H9 (cell line): ENCODE data around the gene GSG1L. TPM values are rescaled to one million over a fixed set of nuclear protein-coding genes. Genes with fewer than 3 reads are reported as not detected.

ENCODE experiments used
- DNase-seq: peaks from one replicate; pipeline ENCODE4 v3.0.0-alpha.2; 2017
- H2AFZ ChIP-seq: one replicate; pipeline ENCODE4 v1.6.1; 2013; ENCODE audit warnings: mild to moderate bottlenecking, low read length, control low read depth, moderate library complexity
- H2AK5ac ChIP-seq: 2 replicates; pipeline ENCODE4 v1.6.1; 2013; ENCODE audit warnings: low read length, control low read depth, mixed read lengths; ENCODE audit not compliant: insufficient read length
- H2BK120ac ChIP-seq: one replicate; pipeline ENCODE4 v1.6.1; 2013; ENCODE audit warnings: low read depth, mild to moderate bottlenecking, low read length, control low read depth, inconsistent platforms; ENCODE audit not compliant: poor library complexity, severe bottlenecking
- H2BK12ac ChIP-seq: 2 replicates; pipeline ENCODE4 v1.6.1; 2013; ENCODE audit warnings: low read length, control low read depth, mixed read lengths, low read depth; ENCODE audit not compliant: insufficient read length
- H2BK15ac ChIP-seq: 2 replicates; pipeline ENCODE4 v1.6.1; 2013; ENCODE audit warnings: low read depth, low read length, control low read depth
- H2BK20ac ChIP-seq: one replicate; pipeline ENCODE4 v1.6.1; 2013; ENCODE audit warnings: low read depth, mild to moderate bottlenecking, low read length, control low read depth, inconsistent platforms; ENCODE audit not compliant: poor library complexity, severe bottlenecking
- H2BK5ac ChIP-seq: 2 replicates; pipeline ENCODE4 v1.6.1; 2013; ENCODE audit warnings: low read length, control low read depth, mixed read lengths; ENCODE audit not compliant: insufficient read length
- H3K14ac ChIP-seq: 2 replicates; pipeline ENCODE4 v1.6.1; 2013; ENCODE audit warnings: low read length, control low read depth; ENCODE audit not compliant: insufficient read depth
- H3K18ac ChIP-seq: 2 replicates; pipeline ENCODE4 v1.6.1; 2013; ENCODE audit warnings: low read depth, mild to moderate bottlenecking, mixed read lengths, low read length, control low read depth; ENCODE audit not compliant: insufficient read length
- H3K23ac ChIP-seq: 2 replicates; pipeline ENCODE4 v1.6.1; 2013; ENCODE audit warnings: low read length, control low read depth, mixed read lengths, low read depth; ENCODE audit not compliant: insufficient read length
- H3K23me2 ChIP-seq: 2 replicates; pipeline ENCODE4 v1.6.1; 2013; ENCODE audit warnings: low read depth, mild to moderate bottlenecking, mixed read lengths, low read length, control low read depth; ENCODE audit not compliant: insufficient read length, poor library complexity, severe bottlenecking
- H3K27ac ChIP-seq: 2 replicates; pipeline ENCODE4 v1.5.1; 2013; ENCODE audit warnings: low read length, control low read depth, mixed read lengths, low read depth; ENCODE audit not compliant: insufficient read length
- H3K27me3 ChIP-seq: 2 replicates; pipeline ENCODE4 v1.6.1; 2013; ENCODE audit warnings: low read length, control low read depth, inconsistent platforms; ENCODE audit not compliant: insufficient read depth
- H3K4ac ChIP-seq: 2 replicates; pipeline ENCODE4 v1.6.1; 2013; ENCODE audit warnings: low read depth, mild to moderate bottlenecking, control low read depth, inconsistent platforms, low read length, moderate library complexity
- H3K4me1 ChIP-seq: 2 replicates; pipeline ENCODE4 v1.6.1; 2013; ENCODE audit warnings: low read length, control low read depth, inconsistent platforms; ENCODE audit not compliant: insufficient read depth
- H3K4me2 ChIP-seq: 2 replicates; pipeline ENCODE4 v1.6.1; 2013; ENCODE audit warnings: low read length, control low read depth, mixed read lengths; ENCODE audit not compliant: insufficient read length, insufficient read depth
- H3K56ac ChIP-seq: 2 replicates; pipeline ENCODE4 v1.6.1; 2013; ENCODE audit warnings: low read depth, mild to moderate bottlenecking, mixed read lengths, low read length, control low read depth; ENCODE audit not compliant: insufficient read length
- H3K79me1 ChIP-seq: 2 replicates; pipeline ENCODE4 v1.6.1; 2013; ENCODE audit warnings: low read depth, mild to moderate bottlenecking, moderate library complexity, low read length, control low read depth, inconsistent platforms; ENCODE audit not compliant: insufficient read depth, poor library complexity, severe bottlenecking
- H3K79me2 ChIP-seq: 2 replicates; pipeline ENCODE4 v1.6.1; 2013; ENCODE audit warnings: low read length, control low read depth, inconsistent platforms; ENCODE audit not compliant: insufficient read depth
- H3K9ac ChIP-seq: 2 replicates; pipeline ENCODE4 v1.6.1; 2013; ENCODE audit warnings: low read length, control low read depth, mixed read lengths; ENCODE audit not compliant: insufficient read length; ENCODE audit errors: extremely low read depth
- H3K9me3 ChIP-seq: one replicate; pipeline ENCODE4 v1.6.1; 2013; ENCODE audit warnings: low read depth, low read length, inconsistent platforms; ENCODE audit not compliant: control insufficient read depth
- H3T11ph ChIP-seq: one replicate; pipeline ENCODE4 v1.6.1; 2013; ENCODE audit warnings: mild to moderate bottlenecking, low read length, control low read depth, inconsistent platforms
- H4K20me1 ChIP-seq: one replicate; pipeline ENCODE4 v1.6.1; 2013; ENCODE audit not compliant: control insufficient read depth, insufficient read length, insufficient read depth
- H4K5ac ChIP-seq: 2 replicates; pipeline ENCODE4 v1.6.1; 2013; ENCODE audit warnings: low read depth, mild to moderate bottlenecking, mixed read lengths, low read length, control low read depth; ENCODE audit not compliant: insufficient read length
- H4K8ac ChIP-seq: replicated peaks from 2 replicates; pipeline ENCODE4 v1.6.1; 2013; ENCODE audit warnings: low read length, control low read depth, mixed read lengths, low read depth; ENCODE audit not compliant: insufficient read length
- H4K91ac ChIP-seq: 2 replicates; pipeline ENCODE4 v1.6.1; 2013; ENCODE audit warnings: low read depth, mild to moderate bottlenecking, moderate library complexity, mixed read lengths, low read length, control low read depth; ENCODE audit not compliant: insufficient read length
- H3K27ac Mint-ChIP-seq, 3 experiments: 2 replicates in 2 of 3; 3 replicates in 1 of 3; pipeline ENCODE4 v1.8.0; 2020 to 2021; ENCODE audit warnings: mixed read lengths in 3 of 3, mild to moderate bottlenecking in 1 of 3, moderate library complexity in 1 of 3
- H3K27me3 Mint-ChIP-seq: 2 replicates; pipeline ENCODE4 v1.8.0; 2021; ENCODE audit warnings: low read depth, mild to moderate bottlenecking, moderate library complexity, mixed read lengths
- H3K36me3 Mint-ChIP-seq, 3 experiments: 2 replicates in 2 of 3; 3 replicates in 1 of 3; pipeline ENCODE4 v1.8.0; 2020 to 2021; ENCODE audit warnings: low read depth in 3 of 3, mixed read lengths in 3 of 3; ENCODE audit not compliant: insufficient read depth in 1 of 3
- H3K4me1 Mint-ChIP-seq, 2 experiments: 2 replicates each; pipeline ENCODE4 v1.8.0; 2020; ENCODE audit warnings: mixed read lengths in 2 of 2
- H3K4me3 Mint-ChIP-seq, 2 experiments: 2 replicates in 1 of 2; 3 replicates in 1 of 2; pipeline ENCODE4 v1.8.0; 2020 to 2021; ENCODE audit warnings: mild to moderate bottlenecking in 2 of 2, mixed read lengths in 2 of 2, moderate library complexity in 1 of 2
- H3K9me3 Mint-ChIP-seq, 2 experiments: 2 replicates in 1 of 2; 3 replicates in 1 of 2; pipeline ENCODE4 v1.8.0; 2020; ENCODE audit warnings: mild to moderate bottlenecking in 2 of 2, mixed read lengths in 2 of 2, moderate library complexity in 1 of 2
- CTCF ChIP-seq: fragments of 200-600 bp; sonication (generic); conservative IDR thresholded peaks from 3 replicates; pipeline ENCODE4 v1.8.0; 2021; ENCODE audit warnings: antibody characterized with exemption, mild to moderate bottlenecking
- WGBS: extraction: QIAGEN DNeasy Blood & Tissue Kit; methylation state at CpG from one replicate; pipeline ENCODE4 v1.1.7; 2013; ENCODE audit warnings: missing lambda C conversion rate, low lambda C conversion rate, mixed read lengths; ENCODE audit not compliant: insufficient read length; ENCODE audit errors: extremely low coverage; 5-methylcytosine and 5-hydroxymethylcytosine counted together
- total RNA-seq: library from RNA; stranded (reverse); gene quantifications from 2 replicates; pipeline ENCODE4 v1.2.1, GENCODE V29; 2021

GSG1L gene
- total RNA-seq, 1 experiment from 2014 or later = 0.35 TPM

- Histone ChIP-seq H2BK120ac (no peak overlapping the region), H2BK15ac (no peak overlapping the region), H3K18ac (no peak overlapping the region), H2BK5ac (no peak overlapping the region), H4K5ac (no peak overlapping the region), H2AFZ (no peak overlapping the region), H3K23me2 (no peaks in the 10 kb centered on the region), H3K27ac (no peak overlapping the region), H3T11ph (no peak overlapping the region), H3K79me1 (no peaks in the 10 kb centered on the region), H4K20me1 (no peaks in the 10 kb centered on the region), H3K27me3 (no peaks in the 10 kb centered on the region), H3K56ac (no peak overlapping the region), H2AK5ac (no peak overlapping the region), H3K4ac (no peak overlapping the region), H3K9ac (no peak overlapping the region), H2BK20ac (no peak overlapping the region), H3K4me2 (no peak overlapping the region), H3K9me3 (no peaks in the 10 kb centered on the region), H3K14ac (no peak overlapping the region), H3K23ac (no peak overlapping the region), H2BK12ac (no peak overlapping the region), H3K4me1 (no peaks in the 10 kb centered on the region), H4K91ac (no peak overlapping the region), H3K79me2 (no peaks in the 10 kb centered on the region), H4K8ac (no peak overlapping the region)
- peaks cover 37 to 89% (median 79%) of the 10 kb centered on the region in 3 experiments; a peak in 6 of 7 replicates for H3K36me3 Mint-ChIP-seq
- no CpG with 5 or more reads among the region's 2 CpGs for WGBS
- no peaks in the 10 kb centered on the region for H3K4me1 Mint-ChIP-seq
- no peak overlapping the region for H3K27ac Mint-ChIP-seq
- H3K4me3 Mint-ChIP-seq = no peak overlapping the region
- no peaks in the 10 kb centered on the region for H3K9me3 Mint-ChIP-seq
- no peak for DNase-seq
- no peak for TF ChIP-seq CTCF
- H3K27me3 Mint-ChIP-seq = no peaks in the 10 kb centered on the region
These were observed 47.5 kb upstream of the GSG1L start for GRCh38 chr16:28110977-28111376.
